Uterus (tissue), 4 donors: ENCODE measurements around the gene NAA38. TPM values are rescaled to one million over a fixed set of nuclear protein-coding genes. Genes with fewer than 3 reads are reported as not detected.

ENCODE experiments used
- DNase-seq, 2 donors: peaks; one replicate each; pipeline ENCODE4 v3.0.0-alpha.2; 2019 to 2020
- H3K27ac ChIP-seq, 2 donors: fragments of 200-600 bp; sonication (generic); 1 replicate in 1 of 2; 2 replicates in 1 of 2; pipeline ENCODE4 v1.5.1; 2016 to 2018
- H3K27me3 ChIP-seq, 2 donors: fragments of 200-600 bp; sonication (generic); one replicate each; pipeline ENCODE4 v1.5.1; 2018 to 2019; ENCODE audit warnings: control low read depth in 1 of 2
- H3K36me3 ChIP-seq, 2 donors: fragments of 200-600 bp; sonication (generic); one replicate each; pipeline ENCODE4 v1.5.1; 2019; ENCODE audit warnings: control low read depth in 1 of 2
- H3K4me1 ChIP-seq, 2 donors: fragments of 200-600 bp; sonication (generic); one replicate each; pipeline ENCODE4 v1.5.1; 2018 to 2019; ENCODE audit warnings: control low read depth in 1 of 2
- H3K4me3 ChIP-seq, 2 donors: fragments of 200-600 bp; sonication (generic); 1 replicate in 1 of 2; 2 replicates in 1 of 2; pipeline ENCODE4 v1.5.1; 2018 to 2019; ENCODE audit warnings: mild to moderate bottlenecking in 1 of 2
- H3K9me3 ChIP-seq, 2 donors: fragments of 200-600 bp; sonication (generic); one replicate each; pipeline ENCODE4 v1.5.1; 2019; ENCODE audit warnings: control low read depth in 1 of 2
- CTCF ChIP-seq, 4 experiments: fragments of 200-600 bp in 2 of 4; fragments of 450-650 bp in 2 of 4; sonication (generic) in 2 of 4; IDR thresholded peaks; one replicate each; pipeline ENCODE4 v1.5.1; 2016 to 2019; ENCODE audit warnings: antibody characterized with exemption in 4 of 4, mild to moderate bottlenecking in 2 of 4, moderate library complexity in 1 of 4
- POLR2A ChIP-seq, 2 donors: fragments of 450-650 bp; IDR thresholded peaks; one replicate each; pipeline ENCODE4 v1.6.1; 2016; ENCODE audit warnings: antibody characterized with exemption in 2 of 2, mild to moderate bottlenecking in 1 of 2, moderate library complexity in 1 of 2
- intact Hi-C: fragments of 100-400 bp; cut with DNase I; formaldehyde crosslinking; loops from one replicate; pipeline ENCODE4 v1.15.1; 2023; ENCODE audit warnings: low total_unique reads
- total RNA-seq, 4 donors: library from RNA; depleted of rRNA in 3 of 4; stranded (reverse); fragments of >200 nt in 3 of 4; gene quantifications; one replicate each; pipeline versions ENCODE4 v1.1.0 to v1.2.4, GENCODE V29; 2014 to 2023
- donor health status: DM: yes; HTN: yes; CAD: no.

Gene NAA38
- total RNA-seq, 4 donors from 2014 or later: 3.6 to 94.7 (median 48.1) TPM

- H3K27ac ChIP-seq: peak overlapping the region; percentile 95 to 99
- peaks cover 4 to 10% of the 10 kb centered on the region in 2 donors for H3K4me1 ChIP-seq
- H3K27me3 ChIP-seq: no peaks in the 10 kb centered on the region
- no peaks in the 10 kb centered on the region for H3K9me3 ChIP-seq
- peak overlapping the region; percentile 65 to 88 for H3K4me3 ChIP-seq
- peak; percentile 76 to 77 for DNase-seq
- H3K36me3 ChIP-seq: no peaks in the 10 kb centered on the region
- TF ChIP-seq CTCF (IDR thresholded peaks at IDR 0.05) (no peak), POLR2A (IDR thresholded peaks at IDR 0.05) (peak in 1 of 2 donors; percentile 18)
- intact Hi-C loops: no loop called here
Observed at GRCh38 chr17:7843536-7844291, 13.6 kb downstream of the NAA38 start.

GRCh38 chr17:7843257-7843535, 14.2 kb downstream of the NAA38 start:
- no peak for DNase-seq
- H3K27me3 ChIP-seq: no peaks in the 10 kb centered on the region
- intact Hi-C loops: no loop called here
- peak overlapping the region; percentile 95 to 99 for H3K27ac ChIP-seq
- no peaks in the 10 kb centered on the region for H3K36me3 ChIP-seq
- peaks cover 4 to 13% of the 10 kb centered on the region in 2 donors for H3K4me1 ChIP-seq
- no peaks in the 10 kb centered on the region for H3K9me3 ChIP-seq
- no peak for TF ChIP-seq CTCF (IDR thresholded peaks at IDR 0.05)
- TF ChIP-seq POLR2A (IDR thresholded peaks at IDR 0.05): no peak
- peak overlapping the region; percentile 65 to 88 for H3K4me3 ChIP-seq

- Histone ChIP-seq H3K27me3 (no peaks in the 10 kb centered on the region), H3K4me3 (peak overlapping the region; percentile 65 to 88), H3K36me3 (no peaks in the 10 kb centered on the region), H3K4me1 (peaks cover 4 to 13% of the 10 kb centered on the region in 2 donors), H3K27ac (peak overlapping the region; percentile 95 to 99), H3K9me3 (no peaks in the 10 kb centered on the region)
- TF ChIP-seq POLR2A (IDR thresholded peaks at IDR 0.05) (peak; percentile 43 to 63), CTCF (IDR thresholded peaks at IDR 0.05) (no peak)
- intact Hi-C loops: no loop called here
- peak; percentile 78 to 85 for DNase-seq
Observed at GRCh38 chr17:7842380-7843256, 14.7 kb downstream of the NAA38 start.

GRCh38 chr17:7841915-7842379, 15.4 kb downstream of the NAA38 start:
- peak; percentile 92 to 93 for DNase-seq
- Histone ChIP-seq H3K27ac (peak overlapping the region; percentile 95 to 99), H3K36me3 (no peaks in the 10 kb centered on the region), H3K4me1 (peaks cover 11 to 15% of the 10 kb centered on the region in 2 donors), H3K4me3 (peak overlapping the region; percentile 65 to 88), H3K9me3 (no peaks in the 10 kb centered on the region), H3K27me3 (no peaks in the 10 kb centered on the region)
- TF ChIP-seq POLR2A (IDR thresholded peaks at IDR 0.05) (peak in 1 of 2 donors; percentile 37), CTCF (IDR thresholded peaks at IDR 0.05) (peak in 1 of 4 experiments; percentile 57)
- intact Hi-C loops: no loop called here
